H7 (cell line): ENCODE results near the gene HK2. TPM values are rescaled to one million over a fixed set of nuclear protein-coding genes. Genes with fewer than 3 reads are reported as not detected.

ENCODE experiments used
- DNase-seq: peaks from one replicate; pipeline ENCODE4 v3.0.0; 2012
- H3K27me3 ChIP-seq: 2 replicates; pipeline ENCODE4 v1.6.0; 2011; ENCODE audit warnings: mild to moderate bottlenecking, low read length; ENCODE audit not compliant: control insufficient read depth, insufficient read depth
- H3K36me3 ChIP-seq: replicated peaks from 2 replicates; pipeline ENCODE4 v1.5.1; 2011; ENCODE audit warnings: low read length; ENCODE audit not compliant: control insufficient read depth, insufficient read depth
- H3K4me3 ChIP-seq: 2 replicates; pipeline ENCODE4 v1.5.1; 2011; ENCODE audit warnings: low read depth, mild to moderate bottlenecking, control low read depth, low read length, moderate library complexity; ENCODE audit not compliant: insufficient read depth
- total RNA-seq: library from RNA; depleted of rRNA; stranded (reverse); fragments of >200 nt; shearing (Covaris generic); gene quantifications from 2 replicates; pipeline ENCODE4 v1.2.3, GENCODE V29; 2014

Gene HK2
- total RNA-seq, 1 experiment from 2014 or later: 10.7 TPM

DNA sequence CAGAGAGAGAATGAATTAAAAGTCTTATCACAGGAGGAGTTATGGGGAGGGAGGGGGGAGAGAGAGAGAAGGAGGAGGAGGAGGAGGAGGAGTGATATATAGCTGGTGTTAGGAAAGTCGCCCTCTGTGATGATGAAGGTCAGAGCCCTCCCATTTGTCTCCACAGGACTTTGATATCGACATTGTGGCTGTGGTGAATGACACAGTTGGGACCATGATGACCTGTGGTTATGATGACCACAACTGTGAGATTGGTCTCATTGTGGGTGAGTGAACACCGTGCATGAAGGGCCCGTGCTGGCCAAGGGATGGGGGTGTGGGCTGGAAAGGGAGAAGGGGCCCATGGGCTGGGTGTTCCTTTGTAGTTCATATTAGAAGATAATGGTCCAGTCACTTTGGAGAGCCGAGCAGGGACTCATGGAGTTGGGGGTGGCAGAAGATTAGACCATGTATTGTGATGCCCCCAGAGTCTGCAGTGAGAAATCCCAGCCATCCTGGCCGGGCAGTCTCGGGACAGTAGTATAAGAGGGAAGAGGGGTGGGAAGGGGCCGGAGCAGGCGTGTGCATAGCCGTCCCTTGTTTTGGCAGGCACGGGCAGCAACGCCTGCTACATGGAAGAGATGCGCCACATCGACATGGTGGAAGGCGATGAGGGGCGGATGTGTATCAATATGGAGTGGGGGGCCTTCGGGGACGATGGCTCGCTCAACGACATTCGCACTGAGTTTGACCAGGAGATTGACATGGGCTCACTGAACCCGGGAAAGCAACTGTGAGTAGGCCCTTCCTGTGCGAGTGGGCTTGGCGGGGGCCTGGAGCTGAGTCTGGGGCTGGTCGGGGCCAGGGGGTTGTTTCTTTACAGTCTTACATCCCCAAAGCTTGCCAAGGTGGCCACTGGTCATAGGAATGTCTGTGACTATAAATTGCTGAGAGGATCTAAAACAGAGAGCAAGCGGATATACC, 40.0 kb downstream of the HK2 start:
- H3K27me3 ChIP-seq: no peaks in the 10 kb centered on the region
- DNase-seq: no peak
- no peak overlapping the region for H3K4me3 ChIP-seq
- H3K36me3 ChIP-seq: peaks cover 18% of the 10 kb centered on the region

DNA sequence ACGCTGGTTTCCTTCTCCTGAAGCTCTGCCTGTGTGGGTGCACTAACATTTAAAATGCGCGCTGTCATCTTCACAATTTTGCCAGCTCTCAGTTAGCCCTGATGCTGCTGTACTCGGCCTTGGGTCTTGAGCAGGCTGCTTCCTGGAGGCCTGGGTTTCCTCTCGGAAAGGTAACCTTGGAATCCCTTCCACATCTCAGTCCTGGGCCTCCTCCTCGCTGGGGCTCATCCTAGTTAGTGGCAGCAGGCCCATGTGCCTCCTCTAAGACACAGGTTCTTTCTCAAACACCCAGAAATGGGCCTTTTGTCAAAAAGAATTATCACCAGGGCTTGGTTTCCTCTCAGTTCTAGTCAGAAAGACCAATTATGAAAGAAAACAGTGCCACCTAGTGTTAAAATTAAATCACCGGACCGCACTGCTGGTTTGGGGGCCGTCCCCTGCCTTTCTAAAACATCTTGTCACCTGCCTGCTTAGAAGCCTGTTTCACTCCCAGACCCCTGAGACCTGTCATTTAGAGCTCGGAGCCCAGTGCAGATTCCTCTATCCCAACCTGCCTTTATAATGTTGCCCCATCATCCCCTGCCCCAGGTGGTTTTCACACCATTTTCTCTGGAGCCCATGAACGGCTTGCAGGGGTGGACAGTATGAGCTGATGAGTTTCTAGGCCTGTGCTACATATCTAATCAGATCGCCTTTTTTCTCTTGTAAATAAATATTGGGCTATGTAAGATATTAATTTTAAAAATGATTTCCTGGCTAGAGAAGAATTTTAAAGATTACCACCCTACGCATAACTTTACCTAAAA, 42.4 kb downstream of the HK2 start:
- Histone ChIP-seq H3K4me3 (no peak overlapping the region), H3K27me3 (no peaks in the 10 kb centered on the region), H3K36me3 (peaks cover 34% of the 10 kb centered on the region)
- DNase-seq: peak; percentile 84

DNA sequence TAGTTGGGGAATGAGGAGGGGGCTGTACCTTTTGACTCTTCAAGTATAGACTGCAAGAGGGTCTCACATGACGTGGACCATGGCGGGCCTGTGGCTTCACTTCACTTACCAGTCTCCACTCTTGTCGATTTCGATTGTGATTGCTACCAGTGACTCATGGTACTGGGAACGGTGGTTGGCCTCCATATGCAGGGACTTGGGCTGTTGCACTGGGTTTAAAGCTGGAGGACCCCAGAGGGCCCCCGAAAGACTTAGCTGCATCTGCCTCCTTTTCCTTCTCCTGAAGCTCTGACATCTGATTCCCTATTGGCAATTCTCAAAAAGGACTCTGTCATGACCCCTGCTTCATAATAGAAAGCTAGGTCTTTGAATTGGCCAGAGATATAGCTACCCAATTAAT, 43.4 kb downstream of the HK2 start:
- H3K27me3 ChIP-seq: no peaks in the 10 kb centered on the region
- DNase-seq: no peak
- H3K4me3 ChIP-seq: no peak overlapping the region
- peaks cover 37% of the 10 kb centered on the region for H3K36me3 ChIP-seq

DNA sequence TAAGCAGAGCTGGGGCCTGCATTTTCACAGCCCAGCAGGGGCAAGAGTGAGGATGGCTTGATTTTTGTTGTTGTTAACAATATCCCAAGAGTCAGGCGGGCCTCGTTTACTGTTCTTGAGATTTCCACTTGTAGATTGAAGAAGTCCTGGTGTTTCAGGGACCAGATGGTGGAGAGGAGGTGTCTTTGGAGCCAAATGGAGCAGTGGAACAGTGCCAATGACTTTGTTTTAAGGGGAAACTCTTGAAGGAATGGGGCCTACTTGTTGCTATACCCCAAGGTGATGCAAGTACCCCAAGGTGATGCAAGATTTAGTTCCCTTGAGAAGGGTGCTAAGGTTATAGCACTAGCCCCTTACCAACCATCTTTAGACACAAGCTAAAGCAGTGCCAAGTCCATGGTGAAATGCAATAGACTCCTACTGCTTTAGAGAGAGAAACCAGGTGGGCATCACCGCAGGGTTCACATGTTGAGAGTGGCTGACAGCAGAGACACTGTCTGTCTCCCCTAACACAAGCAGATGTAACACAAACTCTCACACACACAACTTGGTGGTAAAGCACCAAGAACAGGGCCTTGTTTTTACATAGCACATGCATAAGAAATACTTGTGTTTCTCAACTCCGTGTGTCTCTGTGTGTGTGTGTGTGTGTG, 44.0 kb downstream of the HK2 start:
- no peak for DNase-seq
- no peaks in the 10 kb centered on the region for H3K27me3 ChIP-seq
- peaks cover 41% of the 10 kb centered on the region for H3K36me3 ChIP-seq
- H3K4me3 ChIP-seq: no peak overlapping the region

DNA sequence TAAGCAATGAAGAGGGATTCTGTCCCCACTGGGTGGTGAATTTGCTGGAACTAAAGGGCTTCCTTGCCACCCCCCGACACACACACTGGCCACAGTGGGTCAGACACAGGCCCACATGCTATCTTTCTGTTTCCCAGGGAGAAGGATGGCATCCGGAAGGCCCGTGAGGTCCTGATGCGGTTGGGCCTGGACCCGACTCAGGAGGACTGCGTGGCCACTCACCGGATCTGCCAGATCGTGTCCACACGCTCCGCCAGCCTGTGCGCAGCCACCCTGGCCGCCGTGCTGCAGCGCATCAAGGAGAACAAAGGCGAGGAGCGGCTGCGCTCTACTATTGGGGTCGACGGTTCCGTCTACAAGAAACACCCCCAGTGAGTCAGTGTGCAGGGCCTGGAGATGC, 44.6 kb downstream of the HK2 start:
- Histone ChIP-seq H3K36me3 (peaks cover 45% of the 10 kb centered on the region), H3K27me3 (no peaks in the 10 kb centered on the region), H3K4me3 (no peak overlapping the region)
- DNase-seq: no peak

DNA sequence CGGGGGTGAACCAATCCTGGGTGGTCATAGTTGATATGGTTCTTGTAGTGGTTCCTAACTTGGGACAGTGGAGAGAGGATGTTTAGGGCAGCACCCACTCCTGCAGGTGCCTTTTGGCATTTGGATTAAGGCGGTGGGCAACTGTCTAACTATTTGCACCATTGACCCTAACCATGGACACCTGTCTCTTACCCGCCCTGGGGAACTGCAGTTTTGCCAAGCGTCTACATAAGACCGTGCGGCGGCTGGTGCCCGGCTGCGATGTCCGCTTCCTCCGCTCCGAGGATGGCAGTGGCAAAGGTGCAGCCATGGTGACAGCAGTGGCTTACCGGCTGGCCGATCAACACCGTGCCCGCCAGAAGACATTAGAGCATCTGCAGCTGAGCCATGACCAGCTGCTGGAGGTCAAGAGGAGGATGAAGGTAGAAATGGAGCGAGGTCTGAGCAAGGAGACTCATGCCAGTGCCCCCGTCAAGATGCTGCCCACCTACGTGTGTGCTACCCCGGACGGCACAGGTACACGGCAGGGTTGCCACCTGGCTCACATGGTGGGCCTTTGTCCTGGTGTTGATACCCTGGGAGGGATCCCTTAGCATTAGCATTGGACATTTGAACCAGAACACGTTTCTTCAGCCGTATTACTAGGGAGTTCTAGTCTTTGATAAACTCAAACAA, 46.3 kb downstream of the HK2 start:
- no peak overlapping the region for H3K4me3 ChIP-seq
- H3K36me3 ChIP-seq: peaks cover 53% of the 10 kb centered on the region
- no peak for DNase-seq
- H3K27me3 ChIP-seq: no peaks in the 10 kb centered on the region

DNA sequence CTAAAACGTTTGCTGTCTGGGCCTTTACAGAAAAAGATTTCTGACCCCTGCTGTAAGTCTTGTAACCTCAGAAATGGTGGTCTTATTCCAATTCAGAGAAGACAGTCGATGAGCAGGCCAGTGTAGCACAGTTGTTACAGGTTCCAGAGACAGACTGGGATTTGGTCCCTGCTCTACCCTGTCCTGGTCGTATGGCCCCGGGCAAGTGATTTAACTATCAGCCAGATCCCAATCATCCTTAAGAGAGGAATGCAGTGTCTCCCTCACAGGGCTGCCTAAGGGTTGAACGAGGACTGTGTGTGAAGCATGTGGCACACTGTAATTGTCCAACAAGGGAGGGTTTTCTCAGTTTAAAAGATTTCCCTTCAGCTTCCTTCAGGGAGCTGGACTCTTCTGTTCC, 47.2 kb downstream of the HK2 start:
- H3K36me3 ChIP-seq: peaks cover 60% of the 10 kb centered on the region
- no peak overlapping the region for H3K4me3 ChIP-seq
- H3K27me3 ChIP-seq: no peaks in the 10 kb centered on the region
- no peak for DNase-seq

DNA sequence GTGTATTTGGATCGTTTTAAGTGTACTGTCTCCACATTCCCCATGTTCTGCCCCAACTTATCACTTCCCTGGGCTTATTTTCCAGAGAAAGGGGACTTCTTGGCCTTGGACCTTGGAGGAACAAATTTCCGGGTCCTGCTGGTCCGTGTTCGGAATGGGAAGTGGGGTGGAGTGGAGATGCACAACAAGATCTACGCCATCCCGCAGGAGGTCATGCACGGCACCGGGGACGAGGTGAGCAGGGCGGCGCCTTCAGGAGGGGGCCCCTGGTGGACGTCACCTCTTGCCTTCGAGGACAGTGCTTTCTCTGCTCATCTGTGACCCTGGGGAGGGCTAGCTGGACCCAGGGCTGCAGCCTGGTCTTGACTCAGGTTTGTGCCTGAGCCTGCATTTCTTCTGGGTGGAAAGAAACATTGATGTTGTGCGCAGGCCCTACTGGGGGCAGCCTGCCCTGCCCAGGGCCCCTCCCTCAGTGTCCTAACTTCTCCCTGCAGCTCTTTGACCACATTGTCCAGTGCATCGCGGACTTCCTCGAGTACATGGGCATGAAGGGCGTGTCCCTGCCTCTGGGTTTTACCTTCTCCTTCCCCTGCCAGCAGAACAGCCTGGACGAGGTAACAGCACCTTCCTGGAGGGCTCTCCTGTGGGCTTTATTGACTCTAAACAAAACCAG, 47.8 kb downstream of the HK2 start:
- Histone ChIP-seq H3K27me3 (no peaks in the 10 kb centered on the region), H3K4me3 (no peak overlapping the region), H3K36me3 (peaks cover 63% of the 10 kb centered on the region)
- DNase-seq: no peak

DNA sequence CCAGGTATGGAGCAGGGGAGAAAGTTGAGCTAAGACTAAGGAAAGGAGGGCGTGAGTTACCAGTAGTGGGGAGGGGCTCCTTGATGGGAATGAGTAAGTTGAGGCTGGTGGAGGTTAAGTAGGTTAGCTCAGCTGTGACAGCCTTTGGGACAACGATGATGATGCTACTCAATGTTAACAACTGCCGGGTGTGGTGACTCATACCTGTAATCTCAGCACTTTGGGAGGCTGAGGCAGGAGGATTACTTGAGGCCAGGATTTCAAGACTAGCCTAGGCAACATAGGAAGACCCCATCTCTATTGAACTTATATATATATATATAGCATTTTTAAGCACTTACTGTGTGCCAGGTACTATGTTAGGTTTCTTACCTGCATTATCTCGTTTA, 48.4 kb downstream of the HK2 start:
- no peaks in the 10 kb centered on the region for H3K27me3 ChIP-seq
- H3K36me3 ChIP-seq: peaks cover 62% of the 10 kb centered on the region
- no peak for DNase-seq
- H3K4me3 ChIP-seq: no peak overlapping the region

DNA sequence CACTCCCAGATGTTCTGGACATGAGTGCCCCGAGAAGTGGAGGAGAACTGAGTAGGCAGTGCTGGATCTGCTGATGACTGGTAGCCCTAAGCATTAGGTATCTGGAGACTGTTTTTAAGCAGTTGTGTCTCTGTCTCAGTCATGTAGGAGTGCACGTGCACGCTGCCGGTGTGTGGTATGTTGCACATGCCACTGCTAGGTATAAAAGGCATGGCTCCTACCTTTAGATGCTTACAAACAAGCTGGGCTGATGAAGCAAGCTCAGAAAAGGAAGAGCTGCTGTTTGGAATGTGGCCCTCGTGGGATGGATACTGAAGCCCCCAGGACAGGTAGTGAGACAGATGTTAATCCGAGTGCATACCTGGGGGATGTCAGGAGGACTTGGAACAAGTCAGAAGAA, 49.1 kb downstream of the HK2 start:
- no peaks in the 10 kb centered on the region for H3K27me3 ChIP-seq
- no peak overlapping the region for H3K4me3 ChIP-seq
- H3K36me3 ChIP-seq: peaks cover 58% of the 10 kb centered on the region
- DNase-seq: no peak

DNA sequence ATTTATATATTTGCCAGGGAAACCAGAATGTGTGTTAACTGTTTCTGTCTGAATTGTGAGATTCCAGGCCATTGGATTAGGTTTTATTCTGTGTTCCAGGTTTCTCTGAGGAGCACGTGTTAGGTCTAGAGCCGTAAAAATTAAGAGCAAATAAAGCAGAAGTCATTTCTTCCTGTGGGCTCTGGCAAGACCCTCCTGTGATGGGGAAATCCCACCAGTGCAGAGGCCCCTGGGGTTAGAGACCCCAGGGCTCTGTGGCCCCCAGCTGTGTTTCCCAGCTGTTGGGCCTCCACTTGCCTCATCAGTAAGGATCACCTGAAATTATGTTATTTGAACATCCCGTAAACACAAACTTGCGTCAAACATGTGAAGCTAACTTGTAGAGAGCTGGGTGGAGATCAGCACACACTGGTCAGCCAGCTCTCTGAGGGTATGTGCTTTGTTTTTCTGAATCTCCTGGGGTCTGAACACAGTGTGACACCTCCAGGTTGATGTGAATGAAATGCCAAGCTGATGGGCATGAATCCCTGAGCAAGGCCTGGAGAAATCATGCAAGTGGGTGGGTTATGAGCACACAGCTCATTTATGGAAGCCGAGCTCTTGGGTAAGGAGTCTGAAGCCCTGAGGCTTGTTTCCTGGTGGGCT, 50.3 kb downstream of the HK2 start:
- H3K36me3 ChIP-seq: peaks cover 53% of the 10 kb centered on the region

DNA sequence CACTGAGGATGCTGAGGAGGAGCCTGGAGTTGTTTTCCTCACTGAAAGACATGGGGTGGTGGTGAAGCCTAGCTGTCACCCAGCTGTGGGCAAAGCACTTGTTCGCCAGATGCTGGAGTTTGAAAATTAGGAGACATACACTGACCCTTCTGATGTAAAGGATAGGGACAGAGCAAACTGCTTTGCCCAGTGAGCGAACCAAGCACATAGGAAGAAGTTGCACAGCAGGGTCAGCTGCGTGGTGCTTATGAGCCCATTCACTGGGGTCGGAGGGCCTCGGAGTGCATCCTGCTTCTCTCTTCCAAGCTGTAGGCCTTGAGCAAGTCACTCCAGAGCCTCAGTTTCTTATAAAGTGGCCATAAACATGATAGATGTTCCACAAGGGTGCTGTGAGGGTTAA, 50.9 kb downstream of the HK2 start:
- no peaks in the 10 kb centered on the region for H3K27me3 ChIP-seq
- H3K36me3 ChIP-seq: peaks cover 50% of the 10 kb centered on the region
- no peak overlapping the region for H3K4me3 ChIP-seq
- DNase-seq: no peak

More for the DNA sequence above, 50.3 kb downstream of the HK2 start:
- Histone ChIP-seq H3K4me3 (no peak overlapping the region), H3K27me3 (no peaks in the 10 kb centered on the region)
- DNase-seq: no peak

DNA sequence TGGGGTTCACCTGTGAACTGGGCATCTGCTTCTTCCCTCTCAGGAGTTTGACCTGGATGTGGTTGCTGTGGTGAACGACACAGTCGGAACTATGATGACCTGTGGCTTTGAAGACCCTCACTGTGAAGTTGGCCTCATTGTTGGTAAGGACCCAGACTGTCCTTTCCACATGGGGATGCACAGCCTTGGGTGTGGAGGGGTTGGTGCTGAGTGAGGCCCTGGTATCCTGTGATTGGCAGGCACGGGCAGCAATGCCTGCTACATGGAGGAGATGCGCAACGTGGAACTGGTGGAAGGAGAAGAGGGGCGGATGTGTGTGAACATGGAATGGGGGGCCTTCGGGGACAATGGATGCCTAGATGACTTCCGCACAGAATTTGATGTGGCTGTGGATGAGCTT, 52.3 kb downstream of the HK2 start:
- Histone ChIP-seq H3K4me3 (no peak overlapping the region), H3K27me3 (no peaks in the 10 kb centered on the region), H3K36me3 (peaks cover 44% of the 10 kb centered on the region)
- no peak for DNase-seq
